ENCODE results near the gene GALNT2.
A peak's percentile ranks its signal among the peaks of the same experiment; 100 is the strongest.

Gene GALNT2

DNA sequence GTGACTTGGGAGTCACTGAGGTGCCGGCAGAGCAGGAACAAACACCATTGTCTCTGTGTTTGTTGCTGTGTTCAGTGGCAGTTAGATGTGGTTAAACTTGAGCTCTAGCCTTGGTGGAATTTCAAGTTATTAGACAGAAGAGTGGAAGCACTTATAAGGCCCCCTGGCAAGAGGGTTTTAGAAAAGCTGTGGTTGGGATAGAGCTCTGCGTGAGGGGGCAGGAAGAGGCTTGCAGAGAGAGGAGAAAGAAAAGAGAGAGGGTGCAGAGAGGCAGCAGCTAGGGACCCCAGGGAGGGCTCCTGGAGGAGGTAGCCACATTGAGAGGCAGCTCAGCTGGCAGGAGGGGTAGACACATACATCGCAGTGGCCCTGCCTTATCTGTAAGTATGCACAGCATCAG lies 128.2 kb downstream of the GALNT2 start:
- no peak for DNase-seq

DNA sequence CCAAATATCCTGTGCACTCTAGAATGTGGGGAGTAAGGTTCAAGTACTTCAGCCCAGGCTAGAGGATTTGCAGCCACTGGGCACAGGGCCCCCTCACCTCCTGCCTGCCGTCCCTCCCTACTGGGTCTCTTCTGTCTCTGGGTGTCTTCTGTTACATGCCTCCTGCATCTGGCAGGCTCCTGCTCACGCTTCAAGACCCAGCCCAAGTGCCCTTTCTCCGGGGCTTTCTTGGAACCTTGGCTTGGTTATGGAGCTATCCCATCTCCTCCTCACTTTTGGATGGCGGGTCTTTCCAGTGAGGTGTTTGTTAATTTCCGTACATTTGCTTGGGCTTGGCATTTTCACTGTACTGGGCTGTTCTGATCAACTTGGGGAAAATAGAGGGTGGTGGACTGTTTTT lies 129.0 kb downstream of the GALNT2 start:
- no peak for DNase-seq

DNA sequence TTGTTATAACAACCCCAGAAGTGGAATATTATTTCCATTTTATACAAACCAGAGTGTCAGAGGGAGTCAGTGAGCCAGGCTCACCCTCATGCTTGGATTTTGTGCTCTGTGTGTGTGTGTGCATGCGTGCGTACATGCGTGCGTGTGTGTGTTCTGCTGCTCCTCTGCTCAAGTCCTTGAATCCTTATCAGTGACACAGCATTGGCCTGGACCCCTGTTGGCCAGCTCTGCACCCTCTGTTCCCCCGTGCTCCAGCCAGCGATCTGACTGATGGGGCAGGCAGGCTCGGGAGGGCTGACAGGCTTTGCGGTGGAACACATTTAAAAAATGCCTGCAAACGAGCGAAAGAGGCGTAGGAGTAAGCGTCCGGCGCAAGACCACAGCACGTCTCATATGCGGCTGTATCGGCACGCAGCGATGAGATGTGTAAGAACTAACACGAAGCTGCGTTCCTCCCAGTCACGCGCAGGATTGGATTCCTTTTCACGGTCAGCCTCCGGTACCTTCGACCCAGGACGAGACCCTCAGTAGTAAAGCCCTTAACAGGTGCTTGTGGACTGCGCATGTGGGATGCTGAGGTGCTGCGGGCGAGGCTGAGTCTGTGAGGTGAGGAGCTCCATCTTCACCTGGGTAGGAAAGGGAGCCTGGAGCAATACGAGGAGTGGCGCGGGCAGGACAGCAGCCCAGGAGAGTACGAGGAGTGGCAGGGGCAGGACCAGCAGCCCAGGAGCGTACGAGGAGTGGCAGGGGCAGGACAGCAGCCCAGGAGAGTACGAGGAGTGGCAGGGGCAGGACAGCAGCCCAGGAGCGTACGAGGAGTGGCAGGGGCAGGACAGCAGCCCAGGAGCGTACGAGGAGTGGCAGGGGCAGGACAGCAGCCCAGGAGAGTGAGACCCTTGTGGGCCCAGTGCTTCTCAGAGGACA lies 130.9 kb downstream of the GALNT2 start:
- DNase-seq: no peak

DNA sequence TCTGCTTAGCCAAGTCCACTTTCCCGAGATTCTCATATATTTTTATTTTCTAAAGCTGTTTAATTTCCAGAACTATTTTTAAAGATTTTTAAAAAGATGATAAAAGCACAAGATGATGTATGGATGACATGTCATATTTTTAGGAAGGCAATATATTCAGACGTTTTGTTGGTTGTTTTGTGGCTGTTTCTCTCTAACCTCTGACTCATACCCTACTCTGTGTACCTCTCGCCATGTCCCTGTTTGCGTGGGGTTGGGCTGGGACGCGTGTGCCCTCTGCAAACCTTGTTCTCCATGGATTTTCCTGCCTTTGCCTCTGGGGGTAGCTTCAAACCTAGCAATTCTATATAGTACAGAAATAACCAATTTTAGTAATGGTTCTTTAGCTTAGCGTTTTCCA lies 132.0 kb downstream of the GALNT2 start:
- no peak for DNase-seq

DNA sequence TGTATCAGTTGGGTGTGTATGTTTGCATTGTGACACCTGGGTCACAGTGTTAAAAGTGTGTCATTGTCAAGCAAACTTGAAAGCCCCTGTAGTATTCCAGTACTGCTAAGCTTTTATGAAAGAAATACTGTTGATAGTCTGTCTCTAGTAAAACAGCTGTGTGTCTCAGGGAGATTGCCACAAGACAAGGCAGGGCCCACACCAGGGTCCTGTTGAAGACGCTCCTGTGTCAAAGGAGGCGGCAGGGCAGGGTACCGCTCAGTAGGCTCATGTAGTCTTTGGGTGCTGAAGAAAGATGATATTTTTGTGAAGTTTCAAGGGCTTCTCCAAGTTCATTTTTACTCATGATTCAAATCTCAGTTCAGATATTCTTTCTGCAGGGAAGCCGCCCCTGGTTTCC lies 132.5 kb downstream of the GALNT2 start:
- no peak for DNase-seq

DNA sequence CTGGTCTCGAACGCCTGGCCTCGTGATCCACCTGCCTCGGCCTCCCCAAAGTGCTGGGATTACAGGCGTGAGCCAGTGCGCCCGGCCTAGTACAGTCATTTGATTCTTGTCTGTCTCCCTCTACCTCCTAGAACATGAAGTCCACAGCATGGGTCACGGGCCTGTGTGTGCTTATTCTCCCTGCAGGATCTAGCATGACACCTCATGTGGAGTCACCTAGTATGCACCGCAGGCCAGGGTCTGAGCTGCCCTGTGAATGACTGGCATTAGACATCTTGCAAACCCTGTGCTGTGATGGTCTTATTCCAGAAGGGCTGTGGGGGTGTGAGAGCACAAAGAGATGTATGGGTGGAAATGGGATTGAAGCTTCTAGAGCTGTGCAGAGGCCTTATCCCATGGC lies 133.2 kb downstream of the GALNT2 start:
- DNase-seq: no peak

DNA sequence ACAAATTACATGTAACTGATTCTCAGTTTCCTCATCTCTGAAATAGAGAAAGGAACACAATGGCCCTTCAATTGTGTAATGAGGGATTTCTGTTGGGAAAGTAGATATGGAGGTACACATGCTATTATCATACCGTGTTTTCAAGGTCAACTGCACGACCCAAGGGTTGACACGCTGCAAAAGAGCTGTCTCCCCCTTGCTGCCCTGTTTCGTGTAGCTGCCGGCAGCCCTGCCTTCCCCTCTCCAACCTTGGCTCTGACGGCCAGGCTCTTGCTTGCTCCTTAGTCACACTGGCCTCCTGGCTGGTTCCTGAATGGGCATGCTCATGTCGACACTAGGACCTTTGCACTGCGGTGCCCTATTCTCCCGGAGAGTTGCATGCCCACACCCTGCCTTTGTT lies 134.4 kb downstream of the GALNT2 start:
- DNase-seq: no peak

DNA sequence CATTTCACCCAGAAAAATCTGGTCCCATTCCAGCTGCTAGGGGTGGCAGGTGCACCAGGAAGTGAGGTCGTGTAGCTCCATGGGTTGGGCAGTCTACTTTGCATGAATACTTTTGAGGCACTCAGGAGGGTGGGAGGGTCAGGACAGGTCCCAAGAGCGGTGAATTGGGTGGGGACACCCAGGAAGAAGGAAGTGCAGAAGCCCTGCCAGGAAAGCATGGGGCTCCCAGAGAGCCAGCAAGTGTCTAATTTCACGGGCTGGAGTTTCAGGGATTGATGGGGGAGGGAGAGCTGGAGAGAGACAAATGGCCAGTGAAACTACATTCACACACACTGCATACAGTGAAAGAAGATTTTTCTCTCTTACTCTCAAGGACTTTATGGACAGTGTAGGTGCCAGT lies 137.8 kb downstream of the GALNT2 start:
- DNase-seq: no peak

DNA sequence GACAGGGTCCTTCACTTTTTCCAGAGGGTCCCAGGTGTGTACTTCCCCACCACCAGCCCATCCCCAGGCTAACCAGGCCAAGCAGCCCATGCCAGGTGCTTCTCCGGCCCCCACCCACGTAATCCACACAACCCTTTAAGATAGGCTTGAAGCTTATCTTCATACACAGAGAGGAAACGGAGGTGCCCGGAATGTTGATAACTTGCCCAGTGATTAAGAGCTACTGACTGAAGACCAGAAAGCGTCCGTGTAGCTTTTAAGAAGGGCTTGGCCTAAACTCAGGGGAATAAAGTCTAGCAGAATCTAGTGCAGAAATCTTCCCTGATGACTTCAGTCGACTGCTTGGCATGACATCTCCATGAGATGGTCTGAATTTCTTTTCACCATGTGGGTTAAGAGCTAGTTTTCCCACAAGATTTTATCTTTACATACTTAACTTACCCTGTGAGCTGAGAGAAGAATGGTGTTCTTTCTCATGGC lies 138.7 kb downstream of the GALNT2 start:
- no peak for DNase-seq

DNA sequence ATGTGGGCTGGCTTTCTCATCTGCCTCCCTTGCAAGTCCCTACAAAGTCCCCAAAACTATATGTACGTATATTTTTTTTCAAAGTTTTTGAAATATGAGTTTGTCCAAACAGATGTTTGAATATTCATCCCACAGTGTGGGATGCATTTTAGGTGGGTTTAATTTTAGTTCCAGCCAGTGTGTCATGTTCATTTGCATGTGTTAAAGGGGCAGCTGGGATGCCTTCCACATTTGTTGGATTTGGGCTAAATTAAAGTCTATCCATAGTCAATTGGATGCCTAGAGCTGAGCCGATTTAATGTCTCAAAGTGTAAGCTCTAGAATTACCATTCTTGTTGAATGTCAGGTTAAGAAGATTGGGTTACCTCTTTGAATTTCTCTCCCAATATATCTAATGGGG lies 139.2 kb downstream of the GALNT2 start:
- no peak for DNase-seq

DNA sequence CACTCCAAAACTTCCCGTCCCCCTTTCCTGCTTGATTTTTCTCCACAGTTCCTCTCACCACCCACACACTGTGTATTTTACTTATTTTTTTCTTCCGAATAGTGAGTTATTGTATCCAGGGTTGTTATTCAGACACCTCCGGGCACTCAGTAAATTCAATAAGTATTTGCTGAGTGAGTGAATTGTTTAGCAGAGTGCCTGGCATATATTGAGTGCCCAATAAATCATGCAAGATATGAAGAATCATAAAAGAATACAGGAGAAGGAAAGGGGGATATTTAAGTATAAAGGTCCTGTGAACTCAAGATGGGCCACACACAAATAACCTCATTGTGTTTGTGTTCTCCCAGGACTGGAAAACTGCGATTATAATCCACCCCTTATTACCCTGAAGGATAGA lies 139.9 kb downstream of the GALNT2 start:
- DNase-seq: no peak

DNA sequence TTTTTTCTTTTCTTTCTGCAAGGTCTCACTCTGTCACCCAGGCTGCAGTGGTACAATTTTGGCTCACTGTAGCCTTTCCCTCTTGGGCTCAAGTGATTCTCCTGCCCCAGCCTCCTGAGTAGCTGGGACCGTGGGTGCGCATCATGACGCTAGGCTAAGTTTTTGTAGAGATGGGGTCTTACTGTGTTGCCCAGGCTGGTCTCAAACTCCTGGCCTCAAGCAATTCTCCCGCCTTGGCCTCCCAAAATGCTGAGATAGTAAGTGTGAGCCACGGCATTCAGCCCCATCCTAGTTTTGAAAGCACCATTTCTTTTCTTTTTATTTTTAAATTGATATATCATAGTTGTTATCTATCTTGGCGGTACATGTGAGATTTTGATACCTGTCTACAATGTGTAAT lies 140.6 kb downstream of the GALNT2 start:
- no peak for DNase-seq

DNA sequence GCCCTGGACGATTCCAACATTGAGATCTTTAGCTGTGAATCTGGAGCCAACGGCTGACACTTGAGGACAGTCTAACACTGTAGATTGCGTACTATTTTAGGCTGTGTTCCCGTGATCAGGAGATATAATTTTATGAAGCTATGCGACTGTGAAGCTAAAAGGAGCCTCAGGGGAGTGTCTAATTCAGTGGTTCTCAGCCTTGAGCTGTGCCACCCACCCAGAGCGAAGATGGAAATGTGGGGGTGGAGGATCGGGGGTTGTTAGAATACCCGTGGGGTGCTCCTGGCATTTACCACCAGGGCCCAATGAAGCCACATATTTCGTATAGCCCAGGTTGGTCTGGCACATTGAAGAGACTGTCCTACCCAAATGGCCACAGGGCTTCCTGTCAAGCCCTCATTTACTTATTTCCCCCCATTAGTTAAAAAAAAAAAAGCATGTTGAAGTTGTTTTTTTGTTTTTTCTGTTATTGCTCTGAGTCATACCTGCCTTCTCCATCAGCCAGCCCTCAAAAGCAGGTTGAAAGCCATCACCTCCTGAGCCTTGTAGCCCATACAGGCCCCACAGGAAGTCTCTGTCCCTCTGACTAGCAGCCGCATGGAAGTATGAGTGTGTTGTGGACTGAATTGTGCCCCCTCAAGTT lies 141.7 kb downstream of the GALNT2 start:
- DNase-seq: peak; percentile 50

DNA sequence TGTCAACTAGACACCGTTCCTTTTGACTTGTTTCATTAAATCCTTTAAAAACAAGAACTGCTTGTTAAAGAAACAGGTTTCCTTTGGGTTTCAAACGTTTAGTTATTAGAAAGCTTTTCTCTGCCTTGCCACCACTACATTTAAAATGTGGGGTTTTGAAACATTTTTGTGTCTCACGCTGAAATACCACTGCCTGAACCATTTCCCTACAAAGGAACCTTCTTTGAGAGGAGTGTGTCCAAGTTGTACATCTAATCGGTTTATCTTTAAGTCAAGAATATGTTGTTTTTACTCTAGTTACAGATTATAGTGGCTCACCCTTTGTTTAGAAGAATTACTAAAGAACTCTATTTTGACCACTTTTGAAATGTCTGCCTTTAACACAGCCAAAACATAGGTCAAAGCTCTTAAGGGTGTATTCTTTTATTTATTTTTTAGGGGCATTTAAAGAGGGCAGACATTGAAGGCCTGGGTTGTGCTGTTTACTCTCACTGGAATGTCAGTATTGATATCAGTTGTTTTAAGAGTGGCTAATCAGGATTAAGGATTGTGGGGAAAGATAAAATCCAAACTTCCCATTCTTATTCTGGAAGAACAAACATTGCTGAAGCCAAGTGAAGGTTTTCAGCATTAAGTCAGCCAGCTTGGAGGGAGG lies 143.4 kb downstream of the GALNT2 start:
- DNase-seq: no peak

DNA sequence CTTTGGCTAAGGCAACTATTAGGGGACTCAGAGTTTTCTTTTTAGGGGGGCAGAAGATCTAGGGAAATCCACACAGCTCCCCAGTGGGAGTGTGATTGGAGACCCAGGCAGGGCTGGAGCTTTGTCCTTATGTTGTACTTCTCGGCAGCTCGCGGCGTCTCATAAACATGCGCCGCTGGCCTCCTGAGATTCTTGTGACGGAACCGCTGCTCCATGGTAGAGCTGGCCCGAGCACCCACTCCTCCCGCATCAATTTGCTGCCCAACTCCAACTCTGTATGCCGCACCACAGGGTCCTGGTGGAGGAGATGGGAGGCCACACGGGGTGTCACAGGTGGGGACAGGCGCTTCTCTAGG lies 143.9 kb downstream of the GALNT2 start:
- DNase-seq: no peak

DNA sequence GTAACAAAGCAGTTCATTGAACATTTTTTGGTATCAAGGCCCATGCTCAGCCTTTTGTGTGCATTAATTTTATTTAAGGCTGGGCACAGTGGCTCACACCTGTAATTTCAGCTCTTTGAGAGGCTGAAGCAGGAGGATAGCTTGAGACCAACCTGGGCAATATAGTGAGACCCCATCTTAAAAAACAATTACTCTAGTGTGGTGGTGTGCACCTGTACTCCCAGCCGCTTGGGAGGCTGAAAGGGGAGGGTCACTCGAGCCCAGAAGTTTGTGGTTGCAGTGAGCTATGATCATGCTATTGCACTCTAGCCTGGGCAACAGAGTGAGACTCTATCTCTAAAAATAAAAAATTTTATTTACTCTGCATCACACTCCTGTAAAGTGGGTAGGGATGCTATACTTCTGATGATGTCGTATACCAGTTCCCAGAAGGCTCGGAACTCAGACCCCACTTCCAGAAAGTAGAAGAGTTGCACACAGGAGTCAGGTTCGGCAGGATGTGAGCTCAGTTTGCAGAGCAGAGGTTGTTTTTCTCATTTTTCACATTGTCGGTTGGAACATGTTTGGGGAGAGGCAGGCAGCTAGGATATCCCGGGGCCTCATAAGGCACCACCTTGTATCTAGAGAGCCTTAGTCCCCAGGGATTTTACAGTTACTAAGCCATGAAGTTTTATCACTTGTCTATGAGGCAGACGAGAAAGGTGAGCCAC lies 144.6 kb downstream of the GALNT2 start:
- no peak for DNase-seq

DNA sequence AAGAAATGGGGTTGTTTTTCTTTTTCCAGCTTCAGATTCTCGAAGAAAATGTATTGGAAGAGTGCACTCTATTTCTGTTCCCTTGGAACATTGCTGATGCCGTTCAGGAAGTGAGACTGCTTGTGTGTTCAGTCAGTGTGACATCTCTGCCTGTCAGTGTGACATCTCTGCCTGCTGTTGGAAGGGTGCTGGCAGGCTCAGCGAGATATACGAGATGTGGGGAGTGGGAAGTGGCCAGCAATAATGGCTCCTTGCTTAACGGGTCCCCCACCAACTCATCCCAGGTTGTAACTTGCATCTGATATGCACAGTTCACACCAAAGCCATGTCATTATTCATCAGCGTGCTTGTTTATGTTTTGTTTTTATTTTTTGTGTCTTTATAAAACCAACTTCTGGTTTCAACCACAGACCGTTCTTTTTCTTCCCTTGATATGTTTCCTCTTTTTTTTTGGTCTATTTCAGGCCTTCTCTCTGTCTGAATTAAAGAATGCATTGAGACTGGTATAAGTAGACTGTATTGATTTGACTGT lies 145.4 kb downstream of the GALNT2 start:
- DNase-seq: no peak

DNA sequence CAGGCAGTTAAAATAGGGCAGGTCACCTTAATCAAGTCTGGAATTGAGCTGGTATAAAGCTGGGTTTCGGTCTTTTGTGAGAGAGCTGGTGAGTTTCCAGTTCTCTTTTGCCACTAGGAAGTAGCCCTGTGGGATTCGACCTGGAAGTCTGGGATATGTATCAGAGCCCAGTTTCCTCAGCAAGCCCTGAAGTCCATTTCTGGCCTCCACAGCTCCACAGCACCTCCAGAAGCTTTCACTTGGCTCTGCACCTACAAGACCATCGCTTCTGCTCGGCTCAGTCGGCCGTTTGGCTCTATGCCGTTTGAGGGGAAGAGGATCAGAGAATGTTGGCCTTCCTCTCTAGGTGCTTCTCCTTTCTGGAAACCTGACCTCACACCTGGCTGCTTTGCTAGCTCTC lies 148.0 kb downstream of the GALNT2 start:
- no peak for DNase-seq

DNA sequence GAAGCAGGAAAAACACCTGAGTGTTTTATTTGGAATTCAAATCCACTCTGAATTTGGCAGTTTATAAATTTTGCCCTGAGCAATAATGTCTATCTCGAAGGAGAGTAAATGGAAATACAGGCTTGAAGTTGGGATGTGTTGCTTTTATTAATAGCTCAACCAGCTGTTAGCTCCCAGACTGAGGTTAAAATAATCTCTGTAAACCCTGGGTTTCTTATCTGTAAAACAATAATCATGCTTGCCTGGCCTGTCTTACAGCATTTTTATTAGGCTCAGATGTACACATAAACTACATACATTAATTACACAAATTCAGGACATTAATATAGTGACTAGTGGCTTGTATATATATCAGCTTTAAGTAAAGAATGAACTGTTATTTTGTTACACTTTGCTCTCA lies 148.5 kb downstream of the GALNT2 start:
- DNase-seq: no peak

DNA sequence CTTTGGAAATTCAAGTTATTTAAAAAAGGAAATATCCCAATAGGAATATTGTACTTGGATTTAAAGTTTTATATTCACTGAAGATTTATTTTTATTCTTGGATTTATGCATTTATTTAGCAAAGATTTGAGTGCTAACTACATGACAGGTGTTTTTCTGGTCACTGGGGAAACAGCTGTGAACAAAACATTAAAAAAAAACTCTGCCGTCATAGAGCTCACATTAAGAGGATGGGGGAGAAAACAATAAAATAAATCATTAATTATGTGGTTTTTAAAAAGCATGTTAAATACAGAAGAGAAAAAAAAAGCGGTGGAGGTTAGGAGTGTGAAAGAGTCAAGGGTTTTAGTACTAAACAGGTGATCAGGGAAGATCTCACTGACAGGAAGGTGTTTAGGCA lies 149.9 kb downstream of the GALNT2 start:
- DNase-seq: no peak

DNA sequence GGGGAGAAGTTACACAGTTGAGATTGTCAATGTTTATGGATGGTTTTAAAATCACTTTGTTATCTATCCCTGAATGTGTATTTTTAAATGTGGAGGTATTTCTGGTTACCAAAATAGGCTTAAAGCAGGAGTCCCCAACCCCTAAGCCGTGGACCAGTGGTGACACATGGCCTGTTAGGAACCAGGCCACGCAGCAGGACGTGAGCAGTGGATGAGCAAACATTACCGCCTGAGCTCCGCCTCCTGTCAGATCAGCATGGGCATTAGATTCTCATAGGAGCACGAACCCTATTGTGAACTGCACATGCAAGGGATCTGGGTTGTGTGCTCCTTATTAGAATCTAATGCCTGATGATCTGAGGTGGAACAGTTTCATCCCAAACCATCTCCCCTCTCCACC lies 151.6 kb downstream of the GALNT2 start:
- DNase-seq: no peak

DNA sequence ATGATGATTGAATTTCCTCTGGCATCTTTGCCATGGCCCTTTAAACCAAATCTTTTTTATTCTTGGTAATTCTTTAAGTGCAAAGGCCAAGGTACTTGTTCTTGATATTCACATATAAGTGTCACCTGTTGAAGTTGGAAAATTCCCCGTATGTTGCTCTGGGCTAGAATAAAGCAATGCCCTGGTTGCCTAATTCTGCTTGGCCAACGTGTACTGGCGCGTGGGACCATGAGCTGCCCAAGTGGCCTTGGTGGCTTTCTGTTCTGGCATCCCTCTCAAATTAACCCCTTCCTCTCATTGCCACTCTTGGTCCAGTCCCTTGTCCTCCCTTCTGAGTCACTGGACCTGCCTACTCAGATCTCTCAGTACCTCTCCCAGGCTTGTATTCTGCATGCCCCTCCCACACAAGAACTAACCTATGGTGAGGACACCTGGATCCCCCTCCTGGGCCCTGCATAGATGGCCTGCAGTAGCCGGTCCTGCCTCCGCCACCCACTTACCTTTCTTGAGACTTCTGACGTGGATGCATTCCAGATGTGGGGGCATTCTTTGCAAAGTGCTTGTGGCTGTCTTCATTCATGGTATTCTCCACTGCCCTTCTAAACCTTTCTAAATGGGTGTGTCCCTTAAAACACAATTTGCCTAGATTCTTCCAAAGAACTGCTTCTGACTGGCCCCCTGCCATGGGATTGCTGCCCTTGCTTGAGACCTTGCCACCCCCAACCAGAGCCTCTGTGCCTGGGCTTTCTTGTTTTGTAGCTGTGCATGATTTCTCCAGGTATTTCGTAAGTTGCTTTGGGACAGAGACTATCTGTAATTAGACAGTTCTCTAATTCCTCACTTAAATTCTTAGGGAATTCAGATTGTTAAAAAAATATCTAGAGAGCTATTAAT lies 152.4 kb downstream of the GALNT2 start:
- DNase-seq: no peak

Measured in activated gamma-delta T cell treated with Interleukin-2 at 50 U/mL for 16 hours (primary cell).